GM12878 (cell line): ENCODE data around the gene COL23A1.

Source experiments
- CBFB ChIP-seq: IDR thresholded peaks from 2 replicates; pipeline ENCODE4 v1.6.1; 2016; ENCODE audit warnings: antibody characterized with exemption, low read depth
- EZH2 ChIP-seq: IDR thresholded peaks from 2 replicates; pipeline ENCODE4 v1.6.1; 2012; ENCODE audit warnings: low read depth, mild to moderate bottlenecking, control low read depth, inconsistent platforms, low read length, borderline replicate concordance; ENCODE audit not compliant: control insufficient read depth
- GATAD2B ChIP-seq: fragments of 450-650 bp; conservative IDR thresholded peaks from 2 replicates; pipeline ENCODE4 v1.6.1; 2017; ENCODE audit warnings: low read depth, mild to moderate bottlenecking, moderate library complexity
- POLR2A ChIP-seq: IDR thresholded peaks from 2 replicates; pipeline ENCODE4 v1.6.1; 2011; ENCODE audit warnings: low read depth, mild to moderate bottlenecking, low read length
- TF ChIP-seq, protein P1 (sequence below): IDR thresholded peaks from 2 replicates; pipeline ENCODE4 v1.6.1; 2011; ENCODE audit warnings: borderline replicate concordance, low read depth, mild to moderate bottlenecking, moderate library complexity, mixed read lengths, low read length; ENCODE audit not compliant: insufficient read depth; ENCODE audit errors: extremely low read length
- TF ChIP-seq, protein P2 (sequence below): IDR thresholded peaks from 2 replicates; pipeline ENCODE4 v1.6.1; 2012; ENCODE audit warnings: low read depth, low read length, improper control_type of control experiment
- TF ChIP-seq, protein P3 (sequence below): IDR thresholded peaks from 2 replicates; pipeline ENCODE4 v1.6.1; 2012; ENCODE audit warnings: mild to moderate bottlenecking, low read depth, low read length
- TF ChIP-seq, protein P4 (sequence below), 3 experiments: IDR thresholded peaks in 2 of 3; conservative IDR thresholded peaks in 1 of 3; 2 replicates each; pipeline ENCODE4 v1.5.1; 2011; ENCODE audit warnings: low read depth in 3 of 3, low read length in 3 of 3, mild to moderate bottlenecking in 3 of 3, control low read depth in 2 of 3, moderate library complexity in 2 of 3, inconsistent platforms in 1 of 3, mixed read lengths in 1 of 3; ENCODE audit not compliant: control insufficient read depth in 2 of 3, insufficient read depth in 1 of 3; ENCODE audit errors: extremely low read depth in 1 of 3

DNA sequence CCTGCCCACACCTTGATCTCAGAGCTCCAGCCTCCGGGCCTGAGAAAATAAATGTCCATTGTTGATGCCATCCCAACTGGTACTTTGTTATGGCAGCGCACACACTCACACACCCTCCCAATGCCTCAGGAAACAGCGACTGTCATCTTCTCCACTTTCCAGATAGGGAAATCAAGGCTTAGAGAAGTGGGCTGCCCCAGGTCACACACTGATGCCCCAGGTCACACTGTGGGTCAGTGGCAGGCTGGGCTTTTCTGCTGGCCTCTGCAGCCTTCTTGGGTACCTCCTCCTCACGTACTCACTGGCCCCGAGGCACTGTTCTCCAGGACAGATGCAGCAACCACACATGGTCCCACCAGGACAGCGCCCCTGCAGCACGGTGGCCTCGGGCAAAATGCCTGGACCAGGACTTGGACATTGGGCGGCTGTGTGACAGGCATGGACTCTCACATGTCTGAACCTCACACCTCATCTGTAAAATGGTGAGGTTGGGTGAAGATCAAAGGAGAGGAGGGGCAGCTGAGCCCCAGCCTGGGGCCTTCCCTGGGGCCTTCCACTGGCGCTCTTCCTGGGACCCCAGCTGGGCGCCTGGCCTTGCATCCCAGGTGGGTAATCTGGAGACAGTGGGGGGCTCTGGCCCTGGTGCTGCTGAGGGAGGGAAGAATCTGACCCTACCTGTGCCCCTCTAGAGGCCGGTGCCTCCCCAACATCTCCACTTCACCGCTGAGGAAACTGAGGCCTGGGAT, 156.0 kb downstream of the COL23A1 start:
- TF ChIP-seq CBFB: no peak
- TF ChIP-seq, protein P1, sequence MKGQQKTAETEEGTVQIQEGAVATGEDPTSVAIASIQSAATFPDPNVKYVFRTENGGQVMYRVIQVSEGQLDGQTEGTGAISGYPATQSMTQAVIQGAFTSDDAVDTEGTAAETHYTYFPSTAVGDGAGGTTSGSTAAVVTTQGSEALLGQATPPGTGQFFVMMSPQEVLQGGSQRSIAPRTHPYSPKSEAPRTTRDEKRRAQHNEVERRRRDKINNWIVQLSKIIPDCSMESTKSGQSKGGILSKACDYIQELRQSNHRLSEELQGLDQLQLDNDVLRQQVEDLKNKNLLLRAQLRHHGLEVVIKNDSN: no peak
- TF ChIP-seq EZH2: no peak
- TF ChIP-seq, protein P2, sequence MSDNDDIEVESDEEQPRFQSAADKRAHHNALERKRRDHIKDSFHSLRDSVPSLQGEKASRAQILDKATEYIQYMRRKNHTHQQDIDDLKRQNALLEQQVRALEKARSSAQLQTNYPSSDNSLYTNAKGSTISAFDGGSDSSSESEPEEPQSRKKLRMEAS: no peak
- TF ChIP-seq, protein P3, sequence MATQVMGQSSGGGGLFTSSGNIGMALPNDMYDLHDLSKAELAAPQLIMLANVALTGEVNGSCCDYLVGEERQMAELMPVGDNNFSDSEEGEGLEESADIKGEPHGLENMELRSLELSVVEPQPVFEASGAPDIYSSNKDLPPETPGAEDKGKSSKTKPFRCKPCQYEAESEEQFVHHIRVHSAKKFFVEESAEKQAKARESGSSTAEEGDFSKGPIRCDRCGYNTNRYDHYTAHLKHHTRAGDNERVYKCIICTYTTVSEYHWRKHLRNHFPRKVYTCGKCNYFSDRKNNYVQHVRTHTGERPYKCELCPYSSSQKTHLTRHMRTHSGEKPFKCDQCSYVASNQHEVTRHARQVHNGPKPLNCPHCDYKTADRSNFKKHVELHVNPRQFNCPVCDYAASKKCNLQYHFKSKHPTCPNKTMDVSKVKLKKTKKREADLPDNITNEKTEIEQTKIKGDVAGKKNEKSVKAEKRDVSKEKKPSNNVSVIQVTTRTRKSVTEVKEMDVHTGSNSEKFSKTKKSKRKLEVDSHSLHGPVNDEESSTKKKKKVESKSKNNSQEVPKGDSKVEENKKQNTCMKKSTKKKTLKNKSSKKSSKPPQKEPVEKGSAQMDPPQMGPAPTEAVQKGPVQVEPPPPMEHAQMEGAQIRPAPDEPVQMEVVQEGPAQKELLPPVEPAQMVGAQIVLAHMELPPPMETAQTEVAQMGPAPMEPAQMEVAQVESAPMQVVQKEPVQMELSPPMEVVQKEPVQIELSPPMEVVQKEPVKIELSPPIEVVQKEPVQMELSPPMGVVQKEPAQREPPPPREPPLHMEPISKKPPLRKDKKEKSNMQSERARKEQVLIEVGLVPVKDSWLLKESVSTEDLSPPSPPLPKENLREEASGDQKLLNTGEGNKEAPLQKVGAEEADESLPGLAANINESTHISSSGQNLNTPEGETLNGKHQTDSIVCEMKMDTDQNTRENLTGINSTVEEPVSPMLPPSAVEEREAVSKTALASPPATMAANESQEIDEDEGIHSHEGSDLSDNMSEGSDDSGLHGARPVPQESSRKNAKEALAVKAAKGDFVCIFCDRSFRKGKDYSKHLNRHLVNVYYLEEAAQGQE: no peak
- TF ChIP-seq, protein P4, sequence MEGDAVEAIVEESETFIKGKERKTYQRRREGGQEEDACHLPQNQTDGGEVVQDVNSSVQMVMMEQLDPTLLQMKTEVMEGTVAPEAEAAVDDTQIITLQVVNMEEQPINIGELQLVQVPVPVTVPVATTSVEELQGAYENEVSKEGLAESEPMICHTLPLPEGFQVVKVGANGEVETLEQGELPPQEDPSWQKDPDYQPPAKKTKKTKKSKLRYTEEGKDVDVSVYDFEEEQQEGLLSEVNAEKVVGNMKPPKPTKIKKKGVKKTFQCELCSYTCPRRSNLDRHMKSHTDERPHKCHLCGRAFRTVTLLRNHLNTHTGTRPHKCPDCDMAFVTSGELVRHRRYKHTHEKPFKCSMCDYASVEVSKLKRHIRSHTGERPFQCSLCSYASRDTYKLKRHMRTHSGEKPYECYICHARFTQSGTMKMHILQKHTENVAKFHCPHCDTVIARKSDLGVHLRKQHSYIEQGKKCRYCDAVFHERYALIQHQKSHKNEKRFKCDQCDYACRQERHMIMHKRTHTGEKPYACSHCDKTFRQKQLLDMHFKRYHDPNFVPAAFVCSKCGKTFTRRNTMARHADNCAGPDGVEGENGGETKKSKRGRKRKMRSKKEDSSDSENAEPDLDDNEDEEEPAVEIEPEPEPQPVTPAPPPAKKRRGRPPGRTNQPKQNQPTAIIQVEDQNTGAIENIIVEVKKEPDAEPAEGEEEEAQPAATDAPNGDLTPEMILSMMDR (IDR thresholded peaks at IDR 0.05 in 2 of 3, conservative IDR thresholded peaks at IDR 0.05 in 1 of 3; ENCODE audit: control insufficient read depth in 2 of 3, extremely low read depth in 1 of 3, insufficient read depth in 1 of 3, low read depth in 3 of 3, low read length in 3 of 3): no peak
- no peak for TF ChIP-seq POLR2A
- TF ChIP-seq GATAD2B: no peak
